ENCODE results near the gene OPCML. TPM values are rescaled to one million over a fixed set of nuclear protein-coding genes. Genes with fewer than 3 reads are reported as not detected.

Gene OPCML
- total RNA-seq, 4 donors from 2014 or later, result 0.33 TPM; not detected in 3

- no peaks in the 10 kb centered on the region for H3K4me1 ChIP-seq
- H3K4me3 ChIP-seq (replicated peaks in 1 of 3), result no peak overlapping the region
- no peaks in the 10 kb centered on the region for H3K27me3 ChIP-seq
- no peaks in the 10 kb centered on the region for H3K36me3 ChIP-seq
- WGBS, 2 donors, result 63 to 64% methylated on average over 5 of the region's 5 CpGs
- H3K9me3 ChIP-seq, result no peaks in the 10 kb centered on the region
- intact Hi-C loops (cut with DNase I), result no loop called here
- H3K27ac ChIP-seq, result no peak overlapping the region
- DNase-seq, result no peak
- no peak for TF ChIP-seq POLR2A (IDR thresholded peaks at IDR 0.05)
- no peak for TF ChIP-seq CTCF (IDR thresholded peaks at IDR 0.05)
Observed at GRCh38 chr11:132840191-132840590, 692.1 kb downstream of the OPCML start.

GRCh38 chr11:132839236-132839945 lies 692.9 kb downstream of the OPCML start:
- WGBS, 2 donors, result 90 to 92% methylated on average over 18 of the region's 18 CpGs
- intact Hi-C loops (cut with DNase I), result no loop called here
- no peak for TF ChIP-seq POLR2A (IDR thresholded peaks at IDR 0.05)
- TF ChIP-seq CTCF (IDR thresholded peaks at IDR 0.05), result no peak

GRCh38 chr11:132838627-132839026 lies 693.7 kb downstream of the OPCML start:
- intact Hi-C loops (cut with DNase I), result no loop called here
- WGBS, 2 donors, result 75 to 80% methylated on average over 7 of the region's 7 CpGs

More at GRCh38 chr11:132839236-132839945, 692.9 kb downstream of the OPCML start:
- Histone ChIP-seq H3K36me3 (no peaks in the 10 kb centered on the region), H3K4me1 (no peaks in the 10 kb centered on the region), H3K4me3 (replicated peaks in 1 of 3) (no peak overlapping the region), H3K27me3 (no peaks in the 10 kb centered on the region), H3K27ac (no peak overlapping the region), H3K9me3 (no peaks in the 10 kb centered on the region)
- DNase-seq, result no peak

GRCh38 chr11:132831272-132831671 lies 701.0 kb downstream of the OPCML start:
- H3K27ac ChIP-seq, result no peak overlapping the region
- 63 to 78% methylated on average over 2 of the region's 2 CpGs for WGBS, 2 donors
- intact Hi-C loops (cut with DNase I), result no loop called here
- DNase-seq, result no peak
- no peaks in the 10 kb centered on the region for H3K36me3 ChIP-seq
- no peaks in the 10 kb centered on the region for H3K4me1 ChIP-seq
- H3K27me3 ChIP-seq, result no peaks in the 10 kb centered on the region
- H3K4me3 ChIP-seq (replicated peaks in 1 of 3), result no peak overlapping the region
- no peaks in the 10 kb centered on the region for H3K9me3 ChIP-seq
- TF ChIP-seq POLR2A (IDR thresholded peaks at IDR 0.05) (no peak), CTCF (IDR thresholded peaks at IDR 0.05) (no peak)

More at GRCh38 chr11:132838627-132839026, 693.7 kb downstream of the OPCML start:
- Histone ChIP-seq H3K4me3 (replicated peaks in 1 of 3) (no peak overlapping the region), H3K27ac (no peak overlapping the region), H3K9me3 (no peaks in the 10 kb centered on the region), H3K4me1 (no peaks in the 10 kb centered on the region), H3K27me3 (no peaks in the 10 kb centered on the region), H3K36me3 (no peaks in the 10 kb centered on the region)
- TF ChIP-seq POLR2A (IDR thresholded peaks at IDR 0.05), result no peak
- TF ChIP-seq CTCF (IDR thresholded peaks at IDR 0.05), result no peak
- no peak for DNase-seq

- Histone ChIP-seq H3K27me3 (no peaks in the 10 kb centered on the region), H3K27ac (no peak overlapping the region), H3K4me3 (replicated peaks in 1 of 3) (no peak overlapping the region), H3K4me1 (no peaks in the 10 kb centered on the region), H3K9me3 (no peaks in the 10 kb centered on the region), H3K36me3 (no peaks in the 10 kb centered on the region)
- no peak for DNase-seq
- no peak for TF ChIP-seq CTCF (IDR thresholded peaks at IDR 0.05)
- no peak for TF ChIP-seq POLR2A (IDR thresholded peaks at IDR 0.05)
- intact Hi-C loops (cut with DNase I), result no loop called here
- WGBS, 2 donors, result 61 to 72% methylated on average over 1 of the region's 1 CpG
Observed at GRCh38 chr11:132824642-132825041, 707.7 kb downstream of the OPCML start.
